ENCODE results near the gene DEFB121.
"Not testable (repeated sequence)": the region's sequence is repeated elsewhere in the genome, so short reads cannot be mapped to it uniquely, and the experiment has no call there.

Gene DEFB121, protein sequence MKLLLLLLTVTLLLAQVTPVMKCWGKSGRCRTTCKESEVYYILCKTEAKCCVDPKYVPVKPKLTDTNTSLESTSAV

DNA sequence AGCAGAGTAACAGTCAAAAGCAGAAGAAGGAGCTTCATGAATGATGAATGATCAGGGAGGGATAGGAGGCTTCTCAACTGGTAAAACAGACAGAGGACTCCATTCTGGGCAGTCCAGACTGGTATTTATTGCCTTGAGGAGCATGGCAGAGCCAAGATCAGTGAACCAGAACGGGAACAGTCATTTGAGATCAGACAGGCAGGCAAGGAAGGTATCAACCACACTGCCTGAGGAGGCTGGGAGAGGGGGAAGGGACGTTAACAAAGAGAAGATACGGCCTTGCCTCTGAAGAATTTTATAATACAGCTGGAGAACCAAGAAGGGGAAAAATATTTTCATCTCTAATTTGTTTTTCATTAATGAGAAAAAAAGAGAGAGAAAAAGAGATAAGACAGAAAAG lies at the start of gene DEFB121:
TSS of gene DEFB121 (minus strand) at position 101 of the 400 bp plus-strand sequence. CDS start at position 38, 63 bp downstream.
- Histone ChIP-seq H3K27me3 (ENCODE audit: insufficient read depth, low read length) (no peaks in the 10 kb centered on the region), H3K27ac (ENCODE audit: low read length) (no peak within 1 kb of the TSS), H3K9ac (ENCODE audit: low read depth, low read length) (no peak within 1 kb of the TSS), H3K4me3 (ENCODE audit: low read length) (no peak within 1 kb of the TSS), H3K36me3 (ENCODE audit: insufficient read depth, low read depth, low read length) (no peaks in the 10 kb centered on the region), H3K9me3 (ENCODE audit: insufficient read depth, low read depth, low read length) (peaks cover 86% of the 10 kb centered on the region), H3K4me1 (ENCODE audit: insufficient read depth, low read length) (no peaks in the 10 kb centered on the region)

DNA sequence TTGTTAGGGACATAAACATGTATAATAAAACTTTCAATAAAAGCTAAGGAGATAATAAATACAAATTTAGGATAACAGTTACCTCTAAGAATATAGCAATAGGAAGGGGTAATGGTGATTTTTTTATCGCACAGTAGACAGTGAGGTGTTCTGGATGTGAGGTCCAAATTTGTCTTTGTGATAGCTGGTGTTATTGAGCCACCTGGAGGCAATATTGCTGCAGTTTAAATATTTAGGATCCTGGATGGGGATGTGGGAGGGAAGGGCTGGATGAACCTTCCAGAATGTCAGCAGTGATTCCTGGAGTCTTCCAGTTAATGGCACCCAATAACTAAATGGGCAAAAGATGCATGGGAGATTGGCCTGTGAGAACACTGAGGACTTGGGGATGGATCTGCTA lies 48.3 kb upstream of the DEFB121 start:
- H3K27me3 ChIP-seq (ENCODE audit: insufficient read depth, low read length): no peaks in the 10 kb centered on the region
- no peak overlapping the region for H3K27ac ChIP-seq (ENCODE audit: low read length)
- H3K4me1 ChIP-seq (ENCODE audit: insufficient read depth, low read length): no peaks in the 10 kb centered on the region
- H3K36me3 ChIP-seq (ENCODE audit: insufficient read depth, low read depth, low read length): no peaks in the 10 kb centered on the region
- no peak overlapping the region for H3K4me3 ChIP-seq (ENCODE audit: low read length)
- no peak overlapping the region for H3K9ac ChIP-seq (ENCODE audit: low read depth, low read length)
- H3K9me3 ChIP-seq (ENCODE audit: insufficient read depth, low read depth, low read length): peaks cover 43% of the 10 kb centered on the region

DNA sequence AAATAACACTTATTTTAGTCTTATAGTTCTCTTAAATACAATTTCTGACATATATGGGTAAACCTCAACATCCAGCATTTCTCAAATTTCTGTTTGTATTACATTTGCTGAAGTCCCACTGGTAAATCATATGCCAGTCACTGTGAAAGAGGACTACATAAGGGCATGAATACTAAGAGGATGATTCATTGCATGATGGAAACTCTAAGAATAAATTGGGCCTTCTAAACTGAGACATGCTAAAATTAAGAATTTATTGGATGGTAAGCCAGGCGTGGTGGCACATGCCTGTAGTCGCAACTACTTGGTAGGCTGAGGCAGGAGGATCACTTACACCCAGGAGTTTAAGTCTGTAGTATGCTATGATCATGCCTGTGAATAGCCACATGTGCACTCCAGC lies 46.6 kb upstream of the DEFB121 start:
- Histone ChIP-seq H3K9ac (ENCODE audit: low read depth, low read length) (no peak overlapping the region), H3K27me3 (ENCODE audit: insufficient read depth, low read length) (no peaks in the 10 kb centered on the region), H3K36me3 (ENCODE audit: insufficient read depth, low read depth, low read length) (no peaks in the 10 kb centered on the region), H3K27ac (ENCODE audit: low read length) (no peak overlapping the region), H3K4me3 (ENCODE audit: low read length) (peak overlapping the region; percentile 29; the same call in 1 of the 2 replicates), H3K4me1 (ENCODE audit: insufficient read depth, low read length) (no peaks in the 10 kb centered on the region), H3K9me3 (ENCODE audit: insufficient read depth, low read depth, low read length) (peaks cover 53% of the 10 kb centered on the region)

DNA sequence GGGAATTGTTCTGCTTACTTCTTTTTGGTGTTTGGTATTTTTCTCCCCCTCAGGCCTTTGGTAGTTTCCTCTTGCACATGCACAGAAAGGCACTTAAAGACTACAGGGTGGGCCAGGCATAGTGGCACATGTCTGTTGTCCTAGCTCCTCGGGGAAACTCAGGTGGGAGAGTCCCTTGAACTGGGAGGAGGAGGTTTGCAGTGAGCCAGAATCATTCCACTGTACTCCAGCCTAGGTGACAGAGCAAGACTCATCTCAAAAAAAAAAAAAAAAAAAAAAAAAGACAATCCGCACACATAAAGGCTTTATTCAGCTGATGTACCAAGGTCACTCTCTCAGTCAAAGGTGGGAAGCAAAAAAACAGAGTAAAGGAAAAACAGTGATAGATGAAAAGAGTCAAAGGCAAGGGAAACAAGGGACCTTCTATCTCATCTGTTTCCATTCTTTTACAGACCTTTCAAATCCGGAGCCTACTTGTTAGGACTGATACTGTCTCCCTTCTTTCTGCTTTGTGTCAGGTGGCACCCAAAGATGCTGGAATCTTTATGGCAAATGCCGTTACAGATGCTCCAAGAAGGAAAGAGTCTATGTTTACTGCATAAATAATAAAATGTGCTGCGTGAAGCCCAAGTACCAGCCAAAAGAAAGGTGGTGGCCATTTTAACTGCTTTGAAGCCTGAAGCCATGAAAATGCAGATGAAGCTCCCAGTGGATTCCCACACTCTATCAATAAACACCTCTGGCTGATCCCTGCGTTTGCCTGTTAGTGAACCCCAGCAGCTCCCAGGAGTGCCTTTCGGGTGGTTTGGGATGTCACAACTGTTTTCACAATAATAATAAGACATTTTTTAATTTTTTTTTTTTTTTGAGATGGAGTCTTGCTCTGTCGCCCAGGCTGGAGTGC lies 43.7 kb upstream of the DEFB121 start:
- Histone ChIP-seq H3K27ac (ENCODE audit: low read length) (no peak overlapping the region), H3K4me3 (ENCODE audit: low read length) (no peak overlapping the region), H3K36me3 (ENCODE audit: insufficient read depth, low read depth, low read length) (no peaks in the 10 kb centered on the region), H3K27me3 (ENCODE audit: insufficient read depth, low read length) (no peaks in the 10 kb centered on the region), H3K9me3 (ENCODE audit: insufficient read depth, low read depth, low read length) (peaks cover 72% of the 10 kb centered on the region), H3K4me1 (ENCODE audit: insufficient read depth, low read length) (no peaks in the 10 kb centered on the region), H3K9ac (ENCODE audit: low read depth, low read length) (no peak overlapping the region)

DNA sequence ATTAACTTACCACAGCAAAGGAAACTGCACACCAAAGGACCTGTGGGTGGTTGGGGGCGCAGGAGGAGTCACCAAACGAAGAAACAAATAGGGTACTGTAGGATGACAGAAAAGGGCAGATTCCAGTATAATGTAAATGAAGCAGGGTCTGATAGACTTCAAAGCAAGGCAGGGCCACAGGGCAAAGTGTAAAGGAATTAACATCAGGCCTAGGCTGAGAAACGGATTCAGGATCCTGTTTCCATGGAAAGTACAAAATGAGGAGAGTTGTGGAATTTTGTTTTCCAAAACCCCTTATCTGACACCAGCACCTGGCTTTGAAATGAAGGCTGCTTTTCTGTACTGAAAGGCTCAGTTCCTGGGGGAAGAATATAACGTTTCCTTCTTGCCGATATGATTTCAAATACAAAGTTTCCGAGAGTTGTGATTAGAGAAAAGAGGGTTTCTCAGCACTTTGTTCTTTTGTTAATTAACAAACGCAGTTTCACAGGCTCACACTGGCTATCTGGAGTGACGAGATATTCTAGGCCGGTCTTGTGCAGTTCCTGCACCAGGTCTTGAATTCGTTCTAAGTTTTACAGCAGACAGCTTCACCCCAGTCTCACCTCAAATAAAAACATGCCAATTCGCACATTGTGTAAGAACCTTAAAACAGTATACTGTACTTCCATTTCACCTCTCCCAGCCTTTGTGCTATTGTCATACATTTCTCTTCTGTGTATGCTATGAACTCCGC lies 40.2 kb upstream of the DEFB121 start:
- peaks cover 79% of the 10 kb centered on the region for H3K9me3 ChIP-seq (ENCODE audit: insufficient read depth, low read depth, low read length)

DNA sequence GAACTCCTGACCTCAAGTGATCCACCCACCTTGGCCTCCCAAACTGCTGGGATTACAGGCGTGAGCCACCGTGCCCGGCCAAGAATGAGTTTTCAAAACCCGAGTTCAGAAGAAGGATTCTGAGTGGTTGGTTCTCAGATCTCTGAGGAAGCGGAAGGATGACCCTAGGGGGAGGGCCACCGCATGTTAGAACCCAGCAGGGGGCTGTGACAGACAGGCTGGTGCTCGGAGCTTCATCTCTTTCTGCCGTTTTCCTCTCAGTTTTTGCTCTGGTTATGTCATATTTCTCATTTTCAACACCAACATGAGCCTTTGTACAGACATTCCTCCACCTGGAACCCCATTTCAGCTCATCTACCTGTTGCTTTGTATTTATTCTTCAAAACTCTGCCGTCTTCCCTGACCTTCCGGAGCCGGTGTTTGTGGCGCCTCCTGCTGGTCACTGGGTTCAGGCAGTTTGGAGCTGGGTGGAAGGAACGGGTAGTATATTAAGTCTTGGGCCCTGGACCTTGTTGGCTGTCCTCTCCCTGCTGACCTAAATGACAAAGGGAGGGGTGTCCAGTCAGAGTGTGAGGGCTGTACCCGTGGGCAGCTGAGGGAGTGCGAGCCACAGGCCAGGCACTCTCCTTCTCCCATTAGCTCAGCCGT lies 34.1 kb upstream of the DEFB121 start, which contains the start of gene DEFB123:
TSS of gene DEFB123 (plus strand) at position 621 of the 648 bp plus-strand sequence. CDS start 67 bp downstream, outside the sequence.
- Histone ChIP-seq H3K9me3 (ENCODE audit: insufficient read depth, low read depth, low read length) (peaks cover 88% of the 10 kb centered on the region), H3K4me1 (ENCODE audit: insufficient read depth, low read length) (no peaks in the 10 kb centered on the region), H3K9ac (ENCODE audit: low read depth, low read length) (no peak within 1 kb of the TSS), H3K27me3 (ENCODE audit: insufficient read depth, low read length) (no peaks in the 10 kb centered on the region), H3K4me3 (ENCODE audit: low read length) (no peak within 1 kb of the TSS), H3K27ac (ENCODE audit: low read length) (no peak within 1 kb of the TSS), H3K36me3 (ENCODE audit: insufficient read depth, low read depth, low read length) (no peaks in the 10 kb centered on the region)

More for the DNA sequence above, 40.2 kb upstream of the DEFB121 start:
- Histone ChIP-seq H3K27ac (ENCODE audit: low read length) (no peak overlapping the region), H3K9ac (ENCODE audit: low read depth, low read length) (no peak overlapping the region), H3K27me3 (ENCODE audit: insufficient read depth, low read length) (no peaks in the 10 kb centered on the region), H3K4me1 (ENCODE audit: insufficient read depth, low read length) (no peaks in the 10 kb centered on the region), H3K36me3 (ENCODE audit: insufficient read depth, low read depth, low read length) (no peaks in the 10 kb centered on the region), H3K4me3 (ENCODE audit: low read length) (no peak overlapping the region)

DNA sequence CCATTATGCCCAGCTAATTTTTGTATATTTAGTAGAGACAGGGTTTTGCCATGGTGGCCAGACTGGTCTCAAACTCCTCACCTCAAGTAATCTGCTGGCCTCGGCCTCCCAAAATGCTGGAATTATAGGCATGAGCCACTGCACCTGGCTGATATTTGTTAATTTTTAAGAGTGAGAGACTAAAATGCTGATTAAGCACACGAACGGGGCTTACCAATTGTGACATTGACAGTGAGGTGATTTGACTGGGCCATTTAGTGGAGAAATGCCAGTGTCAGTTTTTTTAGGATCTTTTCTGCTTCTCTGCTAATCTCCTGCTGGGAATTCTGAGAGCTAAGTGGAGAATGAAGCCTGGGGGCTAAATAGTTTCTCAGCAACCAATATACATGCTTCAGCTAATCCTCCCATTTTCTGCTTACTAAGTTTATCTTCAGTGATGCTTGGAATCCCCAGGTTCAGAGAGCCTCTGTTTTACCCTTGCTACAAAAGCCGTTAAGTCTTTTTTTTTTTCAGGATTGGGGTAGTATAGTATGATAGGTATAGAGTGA lies 24.6 kb upstream of the DEFB121 start:
- no peak overlapping the region for H3K9ac ChIP-seq (ENCODE audit: low read depth, low read length)
- H3K36me3 ChIP-seq (ENCODE audit: insufficient read depth, low read depth, low read length): no peaks in the 10 kb centered on the region
- peaks cover 47% of the 10 kb centered on the region for H3K9me3 ChIP-seq (ENCODE audit: insufficient read depth, low read depth, low read length)
- H3K27ac ChIP-seq (ENCODE audit: low read length): no peak overlapping the region
- H3K4me3 ChIP-seq (ENCODE audit: low read length): no peak overlapping the region
- no peaks in the 10 kb centered on the region for H3K4me1 ChIP-seq (ENCODE audit: insufficient read depth, low read length)
- no peaks in the 10 kb centered on the region for H3K27me3 ChIP-seq (ENCODE audit: insufficient read depth, low read length)

DNA sequence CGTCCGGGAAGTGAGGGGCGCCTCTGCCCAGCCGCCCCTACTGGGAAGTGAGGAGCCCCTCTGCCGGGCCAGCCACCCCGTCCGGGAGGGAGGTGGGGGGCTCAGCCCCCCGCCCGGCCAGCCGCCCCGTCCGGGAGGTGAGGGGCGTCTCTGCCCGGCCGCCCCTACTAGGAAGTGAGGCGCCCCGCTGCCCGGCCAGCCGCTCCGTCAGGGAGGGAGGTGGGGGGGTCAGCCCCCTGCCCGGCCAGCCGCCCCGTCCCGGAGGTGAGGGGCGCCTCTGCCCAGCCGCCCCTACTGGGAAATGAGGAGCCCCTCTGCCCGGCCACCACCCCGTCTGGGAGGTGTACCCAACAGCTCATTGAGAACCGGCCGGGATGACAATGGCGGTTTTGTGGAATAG lies 21.6 kb upstream of the DEFB121 start:
- H3K4me1 ChIP-seq (ENCODE audit: insufficient read depth, low read length): not testable (repeated sequence)

DNA sequence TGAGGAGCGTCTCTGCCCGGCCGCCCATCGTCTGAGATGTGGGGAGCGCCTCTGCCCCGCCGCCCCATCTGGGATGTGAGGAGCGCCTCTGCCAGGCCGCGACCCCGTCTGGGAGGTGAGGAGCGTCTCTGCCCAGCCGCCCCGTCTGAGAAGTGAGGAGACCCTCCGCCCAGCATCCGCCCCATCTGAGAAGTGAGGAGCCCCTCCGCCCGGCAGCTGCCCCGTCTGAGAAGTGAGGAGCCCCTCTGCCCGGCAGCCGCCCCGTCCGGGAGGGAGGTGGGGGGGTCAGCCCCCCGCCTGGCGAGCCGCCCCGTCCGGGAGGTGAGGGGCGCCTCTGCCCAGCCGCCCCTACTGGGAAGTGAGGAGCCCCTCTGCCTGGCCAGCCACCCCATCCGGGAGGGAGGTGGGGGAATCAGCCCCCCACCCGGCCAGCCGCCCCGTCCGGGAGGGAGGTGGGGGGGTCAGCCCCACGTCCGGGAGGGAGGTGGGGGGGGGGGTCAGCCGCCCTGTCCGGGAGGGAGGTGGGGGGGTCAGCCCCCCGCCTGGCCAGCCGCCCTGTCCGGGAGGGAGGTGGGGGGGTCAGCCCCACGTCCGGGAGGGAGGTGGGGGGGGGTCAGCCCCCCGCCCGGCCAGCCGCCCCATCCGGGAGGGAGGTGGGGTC lies 21.0 kb upstream of the DEFB121 start:
- H3K27ac ChIP-seq (ENCODE audit: low read length); H3K27me3 ChIP-seq (ENCODE audit: insufficient read depth, low read length); H3K9ac ChIP-seq (ENCODE audit: low read depth, low read length); H3K4me3 ChIP-seq (ENCODE audit: low read length); H3K36me3 ChIP-seq (ENCODE audit: insufficient read depth, low read depth, low read length); H3K4me1 ChIP-seq (ENCODE audit: insufficient read depth, low read length): not testable (repeated sequence)
- peaks cover 51% of the 10 kb centered on the region for H3K9me3 ChIP-seq (ENCODE audit: insufficient read depth, low read depth, low read length)

More for the DNA sequence above, 21.6 kb upstream of the DEFB121 start:
- not testable (repeated sequence) for H3K9ac ChIP-seq (ENCODE audit: low read depth, low read length); H3K4me3 ChIP-seq (ENCODE audit: low read length); H3K36me3 ChIP-seq (ENCODE audit: insufficient read depth, low read depth, low read length); H3K27me3 ChIP-seq (ENCODE audit: insufficient read depth, low read length); H3K27ac ChIP-seq (ENCODE audit: low read length)
- peaks cover 56% of the 10 kb centered on the region for H3K9me3 ChIP-seq (ENCODE audit: insufficient read depth, low read depth, low read length)

DNA sequence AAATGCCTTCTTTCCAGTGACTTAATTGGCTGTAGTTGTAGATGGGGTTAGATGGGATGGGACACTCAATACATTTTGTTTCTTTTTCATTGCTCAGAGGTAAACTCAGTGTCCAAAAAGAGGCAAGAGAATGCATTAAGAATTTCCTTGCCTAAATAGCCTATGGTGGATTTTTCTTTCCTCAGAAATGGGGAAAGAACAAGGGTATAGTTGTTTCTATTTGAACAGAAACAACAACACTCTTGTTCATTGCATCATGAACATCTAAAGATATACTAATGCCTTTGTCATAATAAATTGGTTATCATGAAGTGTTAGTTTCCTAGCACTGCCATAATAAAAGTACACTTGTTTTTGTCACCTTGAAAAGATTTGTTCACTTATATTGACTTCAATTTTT lies 19.8 kb upstream of the DEFB121 start:
- no peaks in the 10 kb centered on the region for H3K36me3 ChIP-seq (ENCODE audit: insufficient read depth, low read depth, low read length)
- no peaks in the 10 kb centered on the region for H3K4me1 ChIP-seq (ENCODE audit: insufficient read depth, low read length)
- H3K9ac ChIP-seq (ENCODE audit: low read depth, low read length): no peak overlapping the region
- H3K27ac ChIP-seq (ENCODE audit: low read length): no peak overlapping the region
- H3K9me3 ChIP-seq (ENCODE audit: insufficient read depth, low read depth, low read length): peaks cover 59% of the 10 kb centered on the region
- H3K4me3 ChIP-seq (ENCODE audit: low read length): no peak overlapping the region
- H3K27me3 ChIP-seq (ENCODE audit: insufficient read depth, low read length): no peaks in the 10 kb centered on the region

DNA sequence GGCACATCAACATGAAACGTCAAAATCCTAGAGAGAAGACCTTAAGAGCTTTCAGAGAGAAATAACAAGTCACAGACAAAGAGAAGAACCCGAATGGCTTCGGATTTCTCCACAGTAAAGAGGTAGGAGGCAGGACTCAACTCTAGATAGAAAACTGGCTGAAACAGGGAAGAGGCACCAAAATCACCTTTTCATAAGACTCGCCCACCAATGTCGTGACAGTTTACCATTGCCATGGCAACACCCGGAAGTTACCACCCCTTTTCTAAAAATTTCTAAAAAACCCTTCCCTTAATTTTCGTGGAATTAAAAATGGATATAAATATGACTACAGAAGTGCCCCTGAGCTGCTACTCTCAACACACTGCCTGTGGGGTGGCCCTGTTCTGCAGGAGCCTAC lies 12.3 kb upstream of the DEFB121 start:
- no peaks in the 10 kb centered on the region for H3K27me3 ChIP-seq (ENCODE audit: insufficient read depth, low read length)
- H3K4me1 ChIP-seq (ENCODE audit: insufficient read depth, low read length): no peaks in the 10 kb centered on the region
- H3K36me3 ChIP-seq (ENCODE audit: insufficient read depth, low read depth, low read length): no peaks in the 10 kb centered on the region
- peaks cover 74% of the 10 kb centered on the region for H3K9me3 ChIP-seq (ENCODE audit: insufficient read depth, low read depth, low read length)
- H3K9ac ChIP-seq (ENCODE audit: low read depth, low read length): no peak overlapping the region
- no peak overlapping the region for H3K4me3 ChIP-seq (ENCODE audit: low read length)
- H3K27ac ChIP-seq (ENCODE audit: low read length): no peak overlapping the region
